ENCODE data around the gene FAM216A.
"Not testable (repeated sequence)": the region's sequence is repeated elsewhere in the genome, so short reads cannot be mapped to it uniquely, and the experiment has no call there.

FAM216A gene

GRCh38 chr12:110458756-110459155, 9.9 kb upstream of the FAM216A start:
- in situ Hi-C loops (cut with MboI; ENCODE audit: low pct_unique_long_range_greater_than_20kb, low sequenced_read_pairs, unreplicated experiment), result loop anchor here (10.0 kb wide), 1 partner anchor 366 kb away; no protein-coding TSS in a partner anchor
- no peak for DNase-seq (ENCODE audit: low spot score)
- TF ChIP-seq, protein P1, sequence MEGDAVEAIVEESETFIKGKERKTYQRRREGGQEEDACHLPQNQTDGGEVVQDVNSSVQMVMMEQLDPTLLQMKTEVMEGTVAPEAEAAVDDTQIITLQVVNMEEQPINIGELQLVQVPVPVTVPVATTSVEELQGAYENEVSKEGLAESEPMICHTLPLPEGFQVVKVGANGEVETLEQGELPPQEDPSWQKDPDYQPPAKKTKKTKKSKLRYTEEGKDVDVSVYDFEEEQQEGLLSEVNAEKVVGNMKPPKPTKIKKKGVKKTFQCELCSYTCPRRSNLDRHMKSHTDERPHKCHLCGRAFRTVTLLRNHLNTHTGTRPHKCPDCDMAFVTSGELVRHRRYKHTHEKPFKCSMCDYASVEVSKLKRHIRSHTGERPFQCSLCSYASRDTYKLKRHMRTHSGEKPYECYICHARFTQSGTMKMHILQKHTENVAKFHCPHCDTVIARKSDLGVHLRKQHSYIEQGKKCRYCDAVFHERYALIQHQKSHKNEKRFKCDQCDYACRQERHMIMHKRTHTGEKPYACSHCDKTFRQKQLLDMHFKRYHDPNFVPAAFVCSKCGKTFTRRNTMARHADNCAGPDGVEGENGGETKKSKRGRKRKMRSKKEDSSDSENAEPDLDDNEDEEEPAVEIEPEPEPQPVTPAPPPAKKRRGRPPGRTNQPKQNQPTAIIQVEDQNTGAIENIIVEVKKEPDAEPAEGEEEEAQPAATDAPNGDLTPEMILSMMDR (IDR thresholded peaks at IDR 0.05; ENCODE audit: extremely low read depth, insufficient read depth, missing control alignments), result no peak

DNA sequence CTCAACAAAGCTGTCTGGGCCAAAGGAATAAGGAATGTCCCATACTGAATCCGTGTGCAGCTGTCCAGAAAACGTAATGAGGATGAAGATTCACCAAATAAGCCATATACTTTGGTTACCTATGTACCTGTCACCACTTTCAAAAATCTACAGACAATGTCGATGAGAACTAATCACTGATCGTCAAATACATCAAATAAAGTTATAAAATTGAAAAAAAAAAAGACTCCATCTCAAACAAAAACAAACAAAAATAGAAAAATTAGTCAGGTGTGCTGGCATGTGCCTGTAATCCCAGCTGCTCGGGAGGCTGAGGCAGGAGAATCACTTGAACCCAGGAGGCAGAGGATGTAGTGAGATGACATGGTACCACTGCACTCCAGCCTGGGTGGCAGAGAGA, 7.5 kb upstream of the FAM216A start:
- not testable (repeated sequence) for DNase-seq (ENCODE audit: low spot score)
- in situ Hi-C loops (cut with MboI; ENCODE audit: low pct_unique_long_range_greater_than_20kb, low sequenced_read_pairs, unreplicated experiment), result loop anchor here (10.0 kb wide), 1 partner anchor 144 kb away; no protein-coding TSS in a partner anchor

DNA sequence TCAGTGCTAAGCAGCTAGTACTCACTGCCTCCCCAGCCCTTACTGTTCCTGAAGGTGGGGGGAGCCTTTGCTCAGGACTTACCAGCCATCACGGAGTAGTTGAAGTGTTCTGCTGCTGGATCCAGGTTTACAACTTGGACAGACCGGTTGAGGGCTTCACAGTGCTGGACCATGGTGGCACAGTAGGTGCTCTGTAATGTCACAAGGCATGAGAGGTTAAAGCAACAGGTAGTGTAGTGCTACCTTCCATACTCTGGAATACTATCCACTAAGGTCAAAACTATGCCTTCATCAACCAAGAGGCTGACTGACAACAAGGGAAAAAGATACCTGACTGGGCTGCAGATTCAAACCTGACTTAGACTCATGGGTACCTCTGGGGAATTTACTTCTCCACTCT, 3.6 kb upstream of the FAM216A start:
- TF ChIP-seq, protein P1 (IDR thresholded peaks at IDR 0.05; ENCODE audit: extremely low read depth, insufficient read depth, missing control alignments), result no peak
- DNase-seq (ENCODE audit: low spot score), result no peak
- in situ Hi-C loops (cut with MboI; ENCODE audit: low pct_unique_long_range_greater_than_20kb, low sequenced_read_pairs, unreplicated experiment), result loop anchor here (10.0 kb wide), 1 partner anchor 140 kb away; no protein-coding TSS in a partner anchor

- DNase-seq (ENCODE audit: low spot score), result not testable (repeated sequence)
- in situ Hi-C loops (cut with MboI; ENCODE audit: low pct_unique_long_range_greater_than_20kb, low sequenced_read_pairs, unreplicated experiment), result loop anchor here (10.0 kb wide), 1 partner anchor 139 kb away; no protein-coding TSS in a partner anchor
Measured at GRCh38 chr12:110465765-110466164, 2.9 kb upstream of the FAM216A start.

DNA sequence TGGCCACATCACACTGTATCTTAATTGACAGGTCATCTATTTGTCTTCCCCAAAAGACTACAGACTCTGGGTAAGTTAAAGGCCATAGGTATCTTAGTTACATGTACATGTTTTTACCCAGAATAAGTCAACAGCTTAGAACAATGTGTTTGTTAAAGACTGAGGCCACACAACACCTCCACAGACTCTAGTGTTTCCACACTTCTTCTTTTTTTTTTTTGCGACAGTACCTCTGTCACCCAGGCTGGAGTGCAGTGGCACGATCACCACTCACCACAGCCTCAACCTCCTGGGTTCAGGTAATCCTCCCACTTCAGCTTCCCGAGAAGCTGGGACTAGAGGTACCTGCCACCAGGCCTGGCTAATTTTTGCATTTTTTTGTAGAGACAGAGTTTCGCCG, 1.9 kb upstream of the FAM216A start:
- in situ Hi-C loops (cut with MboI; ENCODE audit: low pct_unique_long_range_greater_than_20kb, low sequenced_read_pairs, unreplicated experiment), result loop anchor here (10.0 kb wide), 1 partner anchor 138 kb away; no protein-coding TSS in a partner anchor
- TF ChIP-seq, protein P1 (IDR thresholded peaks at IDR 0.05; ENCODE audit: extremely low read depth, insufficient read depth, missing control alignments), result no peak
- no peak for DNase-seq (ENCODE audit: low spot score)

DNA sequence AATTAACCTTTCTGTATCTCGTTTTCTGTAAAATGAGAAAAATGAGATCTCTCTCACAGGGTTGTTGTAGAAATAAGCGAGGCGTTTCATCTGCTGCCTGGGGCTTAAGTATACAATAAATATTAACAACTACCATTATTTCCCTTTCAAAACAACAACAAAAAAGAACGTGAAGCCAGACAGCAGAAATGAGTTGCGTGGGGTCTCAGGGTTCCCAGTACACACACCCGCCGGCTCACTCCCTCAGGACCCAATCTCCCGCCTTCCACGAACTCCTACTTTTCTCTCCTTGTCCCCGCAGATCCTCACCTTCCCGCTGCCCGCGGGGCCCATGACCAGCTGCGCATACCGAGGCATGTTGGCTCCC, 815 bp upstream of the FAM216A start:
- DNase-seq (ENCODE audit: low spot score), result no peak
- in situ Hi-C loops (cut with MboI; ENCODE audit: low pct_unique_long_range_greater_than_20kb, low sequenced_read_pairs, unreplicated experiment), result loop anchor here (10.0 kb wide), 1 partner anchor 137 kb away; no protein-coding TSS in a partner anchor

GRCh38 chr12:110475426-110475825, 6.8 kb downstream of the FAM216A start:
- TF ChIP-seq, protein P1 (IDR thresholded peaks at IDR 0.05; ENCODE audit: extremely low read depth, insufficient read depth, missing control alignments), result no peak
- in situ Hi-C loops (cut with MboI; ENCODE audit: low pct_unique_long_range_greater_than_20kb, low sequenced_read_pairs, unreplicated experiment), result no loop called here

More for the DNA sequence above, 815 bp upstream of the FAM216A start:
- TF ChIP-seq, protein P1 (IDR thresholded peaks at IDR 0.05; ENCODE audit: extremely low read depth, insufficient read depth, missing control alignments), result no peak

More at GRCh38 chr12:110475426-110475825, 6.8 kb downstream of the FAM216A start:
- no peak for DNase-seq (ENCODE audit: low spot score)
